GM19452 (cell line): ENCODE results near the gene RASAL3.

Source experiments
- ATAC-seq: cut with Tn5 transposase; IDR thresholded peaks from one replicate; pipeline ENCODE4 v1.9.1; 2021; ENCODE audit not compliant: unreplicated experiment

RASAL3 gene

GRCh38 chr19:15449620-15450527, 14.5 kb downstream of the RASAL3 start, which contains the start of gene WIZ:
Gene WIZ (minus strand): TSS chr19:15449956. CDS start chr19:15448307, 1,649 bp downstream.
- peak; percentile 47 for ATAC-seq

- no peak for ATAC-seq
Observed at GRCh38 chr19:15448778-15449619, 15.3 kb downstream of the RASAL3 start.

- ATAC-seq, result no peak
Observed at GRCh38 chr19:15448044-15448777, 16.1 kb downstream of the RASAL3 start.

GRCh38 chr19:15447057-15447456, 17.3 kb downstream of the RASAL3 start:
- ATAC-seq, result no peak

GRCh38 chr19:15445807-15446376, 18.5 kb downstream of the RASAL3 start:
- ATAC-seq, result no peak

- ATAC-seq, result no peak
Observed at GRCh38 chr19:15445227-15445605, 19.1 kb downstream of the RASAL3 start.

- ATAC-seq, result no peak
Observed at GRCh38 chr19:15444505-15445226, 19.7 kb downstream of the RASAL3 start.

GRCh38 chr19:15443838-15444237, 20.5 kb downstream of the RASAL3 start:
- ATAC-seq, result no peak

- ATAC-seq, result no peak
Observed at GRCh38 chr19:15443325-15443724, 21.0 kb downstream of the RASAL3 start.

- no peak for ATAC-seq
Observed at GRCh38 chr19:15442142-15442920, 22.0 kb downstream of the RASAL3 start.

GRCh38 chr19:15441317-15441716, 23.0 kb downstream of the RASAL3 start:
- ATAC-seq, result no peak

- ATAC-seq, result no peak
Observed at GRCh38 chr19:15439821-15440641, 24.3 kb downstream of the RASAL3 start.

GRCh38 chr19:15439078-15439799, 25.1 kb downstream of the RASAL3 start:
- no peak for ATAC-seq

- ATAC-seq, result no peak
Observed at GRCh38 chr19:15438577-15438976, 25.8 kb downstream of the RASAL3 start.

GRCh38 chr19:15438124-15438496, 26.2 kb downstream of the RASAL3 start:
- no peak for ATAC-seq

GRCh38 chr19:15437355-15438123, 26.8 kb downstream of the RASAL3 start:
- no peak for ATAC-seq

- no peak for ATAC-seq
Observed at GRCh38 chr19:15436826-15437110, 27.6 kb downstream of the RASAL3 start.
